SK-N-SH (cell line): ENCODE data around the gene AUTS2.

Source experiments
- CTCF ChIP-seq: fragments of 200-600 bp; sonication (generic); IDR thresholded peaks from 2 replicates; pipeline ENCODE4 v1.6.1; 2017; ENCODE audit warnings: antibody characterized with exemption, mild to moderate bottlenecking, moderate library complexity
- ELF1 ChIP-seq: IDR thresholded peaks from 2 replicates; pipeline ENCODE4 v1.4.0; 2012
- EZH2phosphoT487 ChIP-seq: fragments of 200-600 bp; sonication (generic); IDR thresholded peaks from 2 replicates; pipeline ENCODE4 v1.6.1; 2017; ENCODE audit warnings: low read depth, mixed run types, mild to moderate bottlenecking, antibody characterized with exemption, moderate library complexity, borderline replicate concordance
- FOSL2 ChIP-seq: IDR thresholded peaks from 2 replicates; pipeline ENCODE4 v1.4.0; 2012; ENCODE audit warnings: low read depth, mild to moderate bottlenecking, moderate library complexity, borderline replicate concordance
- GABPA ChIP-seq: IDR thresholded peaks from 2 replicates; pipeline ENCODE4 v1.4.0; 2012; ENCODE audit warnings: low read depth, mild to moderate bottlenecking
- POLR2AphosphoS5 ChIP-seq: IDR thresholded peaks from 2 replicates; pipeline ENCODE4 v1.6.1; 2012; ENCODE audit warnings: low read depth, low read length
- RFX5 ChIP-seq: IDR thresholded peaks from 2 replicates; pipeline ENCODE4 v1.6.1; 2012; ENCODE audit warnings: mild to moderate bottlenecking, improper control_type of control experiment, low read length
- TCF12 ChIP-seq: IDR thresholded peaks from 2 replicates; pipeline ENCODE4 v1.4.0; 2012
- YY1 ChIP-seq: IDR thresholded peaks from 2 replicates; pipeline ENCODE4 v1.4.0; 2012; ENCODE audit warnings: low read depth, mild to moderate bottlenecking
- ZBTB33 ChIP-seq: IDR thresholded peaks from 2 replicates; pipeline ENCODE4 v1.4.0; 2012; ENCODE audit warnings: low read depth, borderline replicate concordance
- TF ChIP-seq, protein P1 (sequence below): IDR thresholded peaks from 2 replicates; pipeline ENCODE4; 2012
- TF ChIP-seq, protein P2 (sequence below): IDR thresholded peaks from 2 replicates; pipeline ENCODE4 v1.6.1; 2012; ENCODE audit warnings: mild to moderate bottlenecking, low read depth, low read length, moderate library complexity
- TF ChIP-seq, protein P3 (sequence below): fragments of 150-350 bp; IDR thresholded peaks from 2 replicates; pipeline ENCODE4 v1.6.1; 2016; ENCODE audit warnings: mild to moderate bottlenecking, low read depth, low read length
- TF ChIP-seq, protein P4 (sequence below): IDR thresholded peaks from 2 replicates; pipeline ENCODE4 v1.4.0; 2012; ENCODE audit warnings: low read depth, borderline replicate concordance

GRCh38 chr7:70789481-70790214, 1191.4 kb downstream of the AUTS2 start:
- no peak for TF ChIP-seq GABPA
- TF ChIP-seq CTCF: no peak
- TF ChIP-seq, protein P1, sequence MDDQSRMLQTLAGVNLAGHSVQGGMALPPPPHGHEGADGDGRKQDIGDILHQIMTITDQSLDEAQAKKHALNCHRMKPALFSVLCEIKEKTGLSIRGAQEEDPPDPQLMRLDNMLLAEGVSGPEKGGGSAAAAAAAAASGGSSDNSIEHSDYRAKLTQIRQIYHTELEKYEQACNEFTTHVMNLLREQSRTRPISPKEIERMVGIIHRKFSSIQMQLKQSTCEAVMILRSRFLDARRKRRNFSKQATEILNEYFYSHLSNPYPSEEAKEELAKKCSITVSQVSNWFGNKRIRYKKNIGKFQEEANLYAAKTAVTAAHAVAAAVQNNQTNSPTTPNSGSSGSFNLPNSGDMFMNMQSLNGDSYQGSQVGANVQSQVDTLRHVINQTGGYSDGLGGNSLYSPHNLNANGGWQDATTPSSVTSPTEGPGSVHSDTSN: no peak
- no peak for TF ChIP-seq YY1
- TF ChIP-seq, protein P2, sequence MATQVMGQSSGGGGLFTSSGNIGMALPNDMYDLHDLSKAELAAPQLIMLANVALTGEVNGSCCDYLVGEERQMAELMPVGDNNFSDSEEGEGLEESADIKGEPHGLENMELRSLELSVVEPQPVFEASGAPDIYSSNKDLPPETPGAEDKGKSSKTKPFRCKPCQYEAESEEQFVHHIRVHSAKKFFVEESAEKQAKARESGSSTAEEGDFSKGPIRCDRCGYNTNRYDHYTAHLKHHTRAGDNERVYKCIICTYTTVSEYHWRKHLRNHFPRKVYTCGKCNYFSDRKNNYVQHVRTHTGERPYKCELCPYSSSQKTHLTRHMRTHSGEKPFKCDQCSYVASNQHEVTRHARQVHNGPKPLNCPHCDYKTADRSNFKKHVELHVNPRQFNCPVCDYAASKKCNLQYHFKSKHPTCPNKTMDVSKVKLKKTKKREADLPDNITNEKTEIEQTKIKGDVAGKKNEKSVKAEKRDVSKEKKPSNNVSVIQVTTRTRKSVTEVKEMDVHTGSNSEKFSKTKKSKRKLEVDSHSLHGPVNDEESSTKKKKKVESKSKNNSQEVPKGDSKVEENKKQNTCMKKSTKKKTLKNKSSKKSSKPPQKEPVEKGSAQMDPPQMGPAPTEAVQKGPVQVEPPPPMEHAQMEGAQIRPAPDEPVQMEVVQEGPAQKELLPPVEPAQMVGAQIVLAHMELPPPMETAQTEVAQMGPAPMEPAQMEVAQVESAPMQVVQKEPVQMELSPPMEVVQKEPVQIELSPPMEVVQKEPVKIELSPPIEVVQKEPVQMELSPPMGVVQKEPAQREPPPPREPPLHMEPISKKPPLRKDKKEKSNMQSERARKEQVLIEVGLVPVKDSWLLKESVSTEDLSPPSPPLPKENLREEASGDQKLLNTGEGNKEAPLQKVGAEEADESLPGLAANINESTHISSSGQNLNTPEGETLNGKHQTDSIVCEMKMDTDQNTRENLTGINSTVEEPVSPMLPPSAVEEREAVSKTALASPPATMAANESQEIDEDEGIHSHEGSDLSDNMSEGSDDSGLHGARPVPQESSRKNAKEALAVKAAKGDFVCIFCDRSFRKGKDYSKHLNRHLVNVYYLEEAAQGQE: no peak
- TF ChIP-seq RFX5: no peak
- TF ChIP-seq, protein P3, sequence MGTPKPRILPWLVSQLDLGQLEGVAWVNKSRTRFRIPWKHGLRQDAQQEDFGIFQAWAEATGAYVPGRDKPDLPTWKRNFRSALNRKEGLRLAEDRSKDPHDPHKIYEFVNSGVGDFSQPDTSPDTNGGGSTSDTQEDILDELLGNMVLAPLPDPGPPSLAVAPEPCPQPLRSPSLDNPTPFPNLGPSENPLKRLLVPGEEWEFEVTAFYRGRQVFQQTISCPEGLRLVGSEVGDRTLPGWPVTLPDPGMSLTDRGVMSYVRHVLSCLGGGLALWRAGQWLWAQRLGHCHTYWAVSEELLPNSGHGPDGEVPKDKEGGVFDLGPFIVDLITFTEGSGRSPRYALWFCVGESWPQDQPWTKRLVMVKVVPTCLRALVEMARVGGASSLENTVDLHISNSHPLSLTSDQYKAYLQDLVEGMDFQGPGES: no peak
- TF ChIP-seq EZH2phosphoT487: no peak
- no peak for TF ChIP-seq TCF12
- TF ChIP-seq ELF1: no peak
- TF ChIP-seq POLR2AphosphoS5: no peak
- no peak for TF ChIP-seq ZBTB33
- TF ChIP-seq, protein P4, sequence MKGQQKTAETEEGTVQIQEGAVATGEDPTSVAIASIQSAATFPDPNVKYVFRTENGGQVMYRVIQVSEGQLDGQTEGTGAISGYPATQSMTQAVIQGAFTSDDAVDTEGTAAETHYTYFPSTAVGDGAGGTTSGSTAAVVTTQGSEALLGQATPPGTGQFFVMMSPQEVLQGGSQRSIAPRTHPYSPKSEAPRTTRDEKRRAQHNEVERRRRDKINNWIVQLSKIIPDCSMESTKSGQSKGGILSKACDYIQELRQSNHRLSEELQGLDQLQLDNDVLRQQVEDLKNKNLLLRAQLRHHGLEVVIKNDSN: no peak
- TF ChIP-seq FOSL2: no peak
